SK-N-SH treated with all-trans-retinoic acid at 6 μM for 48 hours (cell line): ENCODE results near the gene RAP2A.

Experiments
- ARNTL ChIP-seq: fragments of 450-650 bp; formaldehyde crosslinking; IDR thresholded peaks from 2 replicates; pipeline ENCODE4 v1.5.0; 2020; ENCODE audit warnings: low read depth, mild to moderate bottlenecking, moderate library complexity, borderline replicate concordance
- ESRRG ChIP-seq: fragments of 250-450 bp; sonication (Bioruptor Pico); IDR thresholded peaks from 2 replicates; pipeline ENCODE4 v1.6.1; 2021; ENCODE audit warnings: mild to moderate bottlenecking
- RARB ChIP-seq: fragments of 250-450 bp; sonication (Bioruptor Pico); IDR thresholded peaks from 2 replicates; pipeline ENCODE4 v1.8.0; 2021; ENCODE audit warnings: mild to moderate bottlenecking, moderate library complexity
- ZFP30 ChIP-seq: fragments of 450-650 bp; formaldehyde crosslinking; IDR thresholded peaks from 2 replicates; pipeline ENCODE4 v1.5.0; 2022; ENCODE audit warnings: mild to moderate bottlenecking, moderate library complexity
- TF ChIP-seq, protein P1 (sequence below): fragments of 250-450 bp; sonication (Bioruptor Pico); IDR thresholded peaks from 2 replicates; pipeline ENCODE4 v1.5.1; 2020; ENCODE audit warnings: low read depth, mild to moderate bottlenecking, moderate library complexity

DNA sequence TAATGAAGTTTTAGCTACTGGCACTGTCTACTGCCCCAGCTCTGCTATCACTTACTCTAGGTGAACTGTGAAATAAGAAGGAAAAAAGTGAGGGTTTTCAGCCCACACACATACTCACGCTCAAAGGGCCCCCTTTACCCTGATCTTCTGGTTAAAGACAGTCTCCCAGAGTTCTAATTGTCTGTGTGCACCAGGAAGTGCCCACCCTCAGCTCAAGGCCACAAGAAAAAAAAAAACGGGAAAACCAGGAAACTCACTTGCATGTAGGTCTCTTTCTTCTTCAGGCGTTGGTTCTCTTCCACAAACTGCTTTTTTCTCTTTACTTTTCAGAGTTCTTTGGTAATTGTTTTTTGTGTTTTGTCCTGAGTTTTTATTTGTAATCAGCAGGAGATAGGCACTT, 22.1 kb downstream of the RAP2A start:
- TF ChIP-seq ZFP30 (CRISPR knock-in tag) (no peak), ARNTL (CRISPR knock-in tag) (no peak), ESRRG (CRISPR knock-in tag) (no peak), RARB (CRISPR knock-in tag) (no peak)
- TF ChIP-seq, protein P1, sequence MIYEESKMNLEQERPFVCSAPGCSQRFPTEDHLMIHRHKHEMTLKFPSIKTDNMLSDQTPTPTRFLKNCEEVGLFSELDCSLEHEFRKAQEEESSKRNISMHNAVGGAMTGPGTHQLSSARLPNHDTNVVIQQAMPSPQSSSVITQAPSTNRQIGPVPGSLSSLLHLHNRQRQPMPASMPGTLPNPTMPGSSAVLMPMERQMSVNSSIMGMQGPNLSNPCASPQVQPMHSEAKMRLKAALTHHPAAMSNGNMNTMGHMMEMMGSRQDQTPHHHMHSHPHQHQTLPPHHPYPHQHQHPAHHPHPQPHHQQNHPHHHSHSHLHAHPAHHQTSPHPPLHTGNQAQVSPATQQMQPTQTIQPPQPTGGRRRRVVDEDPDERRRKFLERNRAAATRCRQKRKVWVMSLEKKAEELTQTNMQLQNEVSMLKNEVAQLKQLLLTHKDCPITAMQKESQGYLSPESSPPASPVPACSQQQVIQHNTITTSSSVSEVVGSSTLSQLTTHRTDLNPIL (CRISPR knock-in tag), result no peak
